NCI-H82 (cell line): ENCODE measurements around the gene DUSP6.

Source experiments
- DNase-seq: peaks from one replicate; lab custom pipeline; 2025; lab: John Stamatoyannopoulos, UW

The DUSP6 gene

GRCh38 chr12:89328151-89329030, 23.9 kb downstream of the DUSP6 start:
- no peak for DNase-seq

GRCh38 chr12:89327486-89328094, 24.7 kb downstream of the DUSP6 start:
- DNase-seq: no peak

GRCh38 chr12:89326239-89327040, 25.9 kb downstream of the DUSP6 start:
- DNase-seq: no peak

GRCh38 chr12:89325495-89325894, 26.8 kb downstream of the DUSP6 start:
- no peak for DNase-seq

DNA sequence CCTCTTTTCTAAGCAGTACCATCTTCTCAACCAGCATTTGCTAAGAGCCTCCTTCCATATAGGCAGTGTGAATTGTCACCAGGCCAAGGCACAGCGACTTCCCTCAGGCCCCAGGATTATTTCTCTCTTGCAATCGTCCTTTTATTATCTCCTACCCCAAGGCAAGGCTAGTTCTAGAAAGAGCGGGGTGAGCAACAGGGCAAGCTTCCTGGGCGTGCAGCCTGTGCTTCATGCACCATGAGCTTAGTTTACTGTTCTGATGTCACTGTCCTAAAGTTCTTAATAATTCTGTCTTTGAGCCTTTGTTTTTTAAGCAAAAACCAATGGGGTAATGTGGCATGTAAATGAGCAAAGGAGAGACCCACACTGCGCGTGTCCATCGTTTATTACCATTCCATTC, 27.9 kb downstream of the DUSP6 start:
- DNase-seq: no peak

DNA sequence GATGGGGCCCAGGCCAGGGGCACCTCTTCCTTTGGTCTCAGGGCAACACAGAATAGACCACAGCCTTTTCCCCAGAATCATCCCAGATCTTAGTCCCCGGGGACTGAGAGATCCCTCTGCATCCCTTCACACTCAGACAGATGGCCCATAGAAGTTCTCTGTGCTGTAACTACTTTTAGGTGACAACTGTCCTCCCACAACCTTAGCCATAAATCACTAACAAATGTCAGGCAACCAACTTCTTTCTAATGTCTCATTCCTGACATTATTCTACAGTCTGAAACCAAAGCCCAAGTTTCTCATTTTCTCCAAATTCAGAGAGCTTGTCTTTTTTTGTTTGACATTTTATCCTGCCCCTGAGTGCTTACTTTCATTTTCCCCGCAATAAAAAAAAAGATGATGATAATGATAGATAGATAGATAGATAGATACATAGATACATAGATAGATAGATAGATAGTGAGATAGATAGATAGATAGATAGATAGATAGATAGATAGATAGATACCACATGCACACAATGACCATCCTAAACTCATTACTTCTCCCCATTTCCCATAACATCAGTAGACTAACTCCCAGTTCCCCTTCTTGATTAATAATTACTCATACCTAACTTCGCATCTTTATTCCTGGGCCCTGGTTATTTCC, 28.6 kb downstream of the DUSP6 start:
- DNase-seq: no peak

GRCh38 chr12:89320735-89321134, 31.6 kb downstream of the DUSP6 start:
- DNase-seq: no peak

- no peak for DNase-seq
Measured at GRCh38 chr12:89319606-89320005, 32.7 kb downstream of the DUSP6 start.

- DNase-seq: no peak
Measured at GRCh38 chr12:89319122-89319521, 33.2 kb downstream of the DUSP6 start.

DNA sequence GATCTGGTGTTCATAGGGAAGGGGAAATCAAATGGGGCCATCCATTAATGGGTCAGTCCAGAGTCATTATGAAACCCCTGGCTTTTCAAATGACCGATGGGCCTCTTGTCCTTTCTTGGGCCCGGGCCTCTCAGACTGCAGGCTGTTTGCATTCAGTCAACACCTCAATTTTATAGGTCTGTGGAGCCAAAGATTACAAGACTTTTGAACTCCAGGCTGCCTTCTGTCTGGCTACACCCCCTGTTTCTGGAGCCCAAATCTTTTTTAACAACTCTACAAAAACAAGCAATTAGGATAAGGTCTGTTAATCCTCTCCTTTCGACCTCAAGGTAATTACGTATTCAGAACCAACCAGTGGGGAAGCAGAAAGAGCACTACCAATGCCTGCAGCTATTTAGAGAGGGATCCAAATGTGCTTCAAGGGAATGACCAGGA, 35.6 kb downstream of the DUSP6 start:
- DNase-seq: no peak

DNA sequence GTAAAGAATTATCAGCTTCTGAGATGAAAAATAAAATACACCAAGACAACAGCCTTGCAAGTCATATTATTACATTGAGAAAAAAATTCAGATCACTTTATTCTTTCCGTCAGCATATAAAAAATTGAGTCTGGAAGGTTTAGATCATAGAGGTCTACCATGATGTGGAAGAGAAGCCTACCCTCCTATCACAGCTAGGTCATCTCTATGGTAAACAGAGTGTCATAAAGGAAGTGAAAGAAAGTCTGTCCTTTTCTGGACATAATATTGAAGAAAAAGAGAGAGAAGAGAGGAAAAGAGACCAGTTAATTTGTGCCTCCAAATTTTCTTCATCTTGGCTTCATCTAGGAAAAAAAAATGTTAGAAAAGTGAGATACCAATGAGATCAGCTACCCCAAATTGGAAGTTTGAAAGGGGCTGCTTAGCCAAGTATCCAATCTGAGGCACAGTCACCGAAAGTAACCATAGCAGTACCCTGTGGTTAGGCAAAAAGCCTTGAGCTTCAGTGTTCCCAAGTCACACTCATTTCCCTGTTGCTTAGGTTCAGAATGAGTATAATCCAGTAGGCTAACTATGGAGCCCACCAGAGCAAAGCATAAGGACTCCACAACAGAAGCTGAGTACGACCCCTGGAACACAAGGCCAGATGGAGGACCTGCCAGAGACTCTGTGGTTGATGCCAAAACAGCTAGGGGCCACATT, 38.1 kb downstream of the DUSP6 start:
- DNase-seq: no peak

DNA sequence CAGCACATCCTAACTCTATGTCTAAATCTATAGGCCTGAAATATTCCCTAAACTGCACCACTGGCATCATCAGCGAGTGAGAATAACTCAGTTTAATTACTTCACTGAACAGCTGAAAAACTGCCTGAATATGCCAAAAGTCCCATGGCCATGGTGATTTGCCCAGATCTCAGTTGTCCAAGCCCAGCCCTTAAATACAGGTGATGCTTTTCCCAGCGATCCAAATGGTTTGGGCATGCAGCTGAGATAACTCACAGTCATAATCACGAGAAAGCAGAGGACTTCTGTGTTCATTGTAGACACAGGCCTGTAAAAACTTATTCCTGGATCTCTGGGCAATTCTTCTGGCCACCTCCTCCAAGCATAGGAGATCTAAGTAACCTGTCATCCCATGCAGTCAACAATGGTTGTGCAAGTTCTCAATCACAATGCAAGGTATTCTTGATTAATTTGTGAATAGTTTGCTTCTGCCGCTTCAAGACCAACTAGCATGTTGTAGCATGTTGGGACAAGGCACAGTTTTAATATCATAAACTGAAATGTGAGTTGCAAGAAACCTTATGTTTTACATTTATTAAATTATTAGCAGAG, 40.5 kb downstream of the DUSP6 start:
- DNase-seq: no peak

DNA sequence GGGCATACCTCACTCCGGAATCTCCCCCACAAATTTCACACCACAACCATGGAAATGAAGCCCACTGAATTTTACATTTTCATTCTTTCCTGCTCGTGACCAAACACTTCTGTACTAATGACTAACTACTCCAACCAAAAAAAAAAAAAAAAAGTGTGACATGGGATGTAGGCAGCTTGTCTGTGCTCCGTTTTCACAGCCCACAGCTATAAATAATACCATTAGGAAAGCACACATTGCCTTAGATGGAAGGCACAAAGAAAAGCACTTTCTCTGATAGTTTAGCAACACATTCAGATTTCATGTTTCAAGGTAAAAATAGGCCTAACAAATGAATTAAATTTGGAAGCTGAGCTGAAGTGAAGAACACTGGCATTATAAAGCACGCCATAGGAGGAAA, 42.5 kb downstream of the DUSP6 start:
- no peak for DNase-seq

DNA sequence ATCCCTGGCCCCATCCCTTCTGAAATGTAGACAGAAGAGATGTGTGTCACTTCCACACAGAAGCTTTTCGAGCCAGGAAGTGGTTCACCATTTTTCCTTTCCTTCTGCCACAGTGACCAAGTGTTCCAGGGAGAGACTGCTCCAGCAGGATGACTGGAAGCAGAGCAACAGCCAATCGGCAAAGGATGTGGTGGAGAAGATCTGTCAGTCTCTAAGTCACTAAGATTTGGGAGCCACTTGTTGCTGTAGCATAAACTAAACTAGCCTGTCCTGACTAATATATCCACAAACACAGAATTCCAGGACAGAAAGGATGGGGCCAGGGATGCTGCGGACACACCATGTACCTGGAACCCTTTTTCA, 42.9 kb downstream of the DUSP6 start:
- DNase-seq: no peak

- DNase-seq: no peak
Measured at GRCh38 chr12:89307474-89308253, 44.6 kb downstream of the DUSP6 start.

DNA sequence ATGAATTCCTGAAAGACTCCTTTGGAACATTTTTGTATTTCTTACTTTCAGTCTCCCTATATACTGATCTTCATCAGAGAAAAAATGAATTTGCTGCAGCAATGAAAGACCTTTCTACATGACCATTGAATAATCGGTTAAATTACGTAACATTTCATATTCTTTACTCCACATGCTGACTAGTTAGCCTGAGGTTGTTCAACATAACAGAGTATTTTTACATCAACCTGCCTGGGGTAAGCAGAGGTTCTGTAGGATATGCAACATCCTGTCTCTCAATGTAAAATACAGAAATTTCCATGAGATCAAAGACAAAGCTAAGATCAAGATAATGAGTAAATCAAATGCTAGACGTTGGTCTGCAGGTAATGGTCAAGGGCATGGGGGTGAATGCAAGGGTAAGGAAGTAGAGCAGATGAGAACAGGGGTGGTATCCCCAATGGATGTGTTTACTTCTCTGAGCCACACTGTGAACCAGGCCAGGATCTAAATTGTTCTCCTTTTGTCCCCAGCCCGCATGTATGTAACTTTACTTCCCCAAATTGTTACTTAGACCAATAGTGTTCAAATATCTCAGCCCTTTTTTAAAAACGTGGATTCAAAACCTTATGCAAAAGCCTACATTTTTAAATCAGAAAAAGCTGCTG, 45.4 kb downstream of the DUSP6 start:
- no peak for DNase-seq

GRCh38 chr12:89305373-89305772, 46.9 kb downstream of the DUSP6 start:
- no peak for DNase-seq

DNA sequence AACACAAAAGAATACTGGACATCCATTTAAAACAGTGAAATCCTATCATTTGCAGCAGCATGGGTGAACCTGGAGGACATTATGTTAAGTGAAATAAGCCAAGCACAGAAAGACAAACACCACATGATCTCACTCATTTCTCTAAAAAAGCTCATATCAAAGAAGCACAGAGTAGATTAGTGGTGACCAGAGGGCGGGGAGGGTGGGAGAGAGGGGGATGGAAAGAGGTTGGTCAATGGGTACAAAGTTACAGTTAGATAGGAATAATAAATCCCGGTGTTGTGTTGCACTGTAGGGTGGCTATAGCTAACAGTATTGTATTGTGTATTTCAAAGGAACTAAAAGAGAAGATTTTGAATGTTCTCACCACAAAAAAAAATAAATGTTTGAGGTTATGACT, 52.4 kb downstream of the DUSP6 start:
- DNase-seq: no peak

- DNase-seq: no peak
Measured at GRCh38 chr12:89299417-89299816, 52.9 kb downstream of the DUSP6 start.
